Suprapubic skin (tissue), 4 donors: ENCODE data around the gene IL1RAP.

Source experiments
- EP300 ChIP-seq: sonication (generic); formaldehyde crosslinking; IDR thresholded peaks from one replicate; pipeline ENCODE4 v1.6.1; 2017; ENCODE audit warnings: antibody characterized with exemption
- POLR2A ChIP-seq, 2 donors: fragments of 450-650 bp; IDR thresholded peaks; one replicate each; pipeline ENCODE4 v1.6.1; 2017; ENCODE audit warnings: antibody characterized with exemption in 2 of 2, mild to moderate bottlenecking in 2 of 2, moderate library complexity in 2 of 2
- POLR2AphosphoS5 ChIP-seq, 3 donors: sonication (generic); formaldehyde crosslinking; IDR thresholded peaks; one replicate each; pipeline ENCODE4 v1.6.1; 2017; ENCODE audit warnings: antibody characterized with exemption in 3 of 3
- TF ChIP-seq, protein P1 (sequence below), 2 donors: fragments of 200-600 bp in 1 of 2; fragments of 450-650 bp in 1 of 2; sonication (generic) in 1 of 2; IDR thresholded peaks; one replicate each; pipeline ENCODE4 v1.5.1; 2016 to 2019; ENCODE audit warnings: antibody characterized with exemption in 2 of 2, mild to moderate bottlenecking in 1 of 2, moderate library complexity in 1 of 2

DNA sequence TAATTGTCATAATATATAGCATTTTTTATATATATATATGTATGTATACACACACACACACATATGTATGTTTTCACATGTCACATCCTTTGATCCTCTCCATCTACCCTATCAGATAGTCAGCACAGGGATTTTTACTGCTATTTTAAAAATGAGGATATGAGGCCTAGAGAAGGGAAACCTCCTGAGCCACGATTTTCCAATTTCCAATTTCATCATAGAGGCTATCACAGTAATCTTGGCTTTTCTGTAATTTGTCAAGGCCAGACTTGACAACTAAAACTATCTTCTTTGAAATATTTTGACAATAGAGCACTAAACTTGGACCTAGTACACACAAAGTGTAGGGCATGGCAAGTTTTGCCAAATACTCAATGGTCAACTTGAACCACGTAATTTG is 42.5 kb downstream of the IL1RAP start:
- TF ChIP-seq POLR2A (IDR thresholded peaks at IDR 0.05) (no peak), POLR2AphosphoS5 (IDR thresholded peaks at IDR 0.05) (no peak), EP300 (no peak)
- TF ChIP-seq, protein P1, sequence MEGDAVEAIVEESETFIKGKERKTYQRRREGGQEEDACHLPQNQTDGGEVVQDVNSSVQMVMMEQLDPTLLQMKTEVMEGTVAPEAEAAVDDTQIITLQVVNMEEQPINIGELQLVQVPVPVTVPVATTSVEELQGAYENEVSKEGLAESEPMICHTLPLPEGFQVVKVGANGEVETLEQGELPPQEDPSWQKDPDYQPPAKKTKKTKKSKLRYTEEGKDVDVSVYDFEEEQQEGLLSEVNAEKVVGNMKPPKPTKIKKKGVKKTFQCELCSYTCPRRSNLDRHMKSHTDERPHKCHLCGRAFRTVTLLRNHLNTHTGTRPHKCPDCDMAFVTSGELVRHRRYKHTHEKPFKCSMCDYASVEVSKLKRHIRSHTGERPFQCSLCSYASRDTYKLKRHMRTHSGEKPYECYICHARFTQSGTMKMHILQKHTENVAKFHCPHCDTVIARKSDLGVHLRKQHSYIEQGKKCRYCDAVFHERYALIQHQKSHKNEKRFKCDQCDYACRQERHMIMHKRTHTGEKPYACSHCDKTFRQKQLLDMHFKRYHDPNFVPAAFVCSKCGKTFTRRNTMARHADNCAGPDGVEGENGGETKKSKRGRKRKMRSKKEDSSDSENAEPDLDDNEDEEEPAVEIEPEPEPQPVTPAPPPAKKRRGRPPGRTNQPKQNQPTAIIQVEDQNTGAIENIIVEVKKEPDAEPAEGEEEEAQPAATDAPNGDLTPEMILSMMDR (IDR thresholded peaks at IDR 0.05): no peak
